PC-9 (cell line): Measurements from ENCODE around the gene CCDC12.

ENCODE experiments used
- EZH2 ChIP-seq: fragments of 200-600 bp; sonication (generic); IDR thresholded peaks from 2 replicates; pipeline ENCODE4 v1.8.0; 2017; ENCODE audit warnings: antibody characterized with exemption, low read depth
- TF ChIP-seq, protein P1 (sequence below): fragments of 200-600 bp; sonication (generic); conservative IDR thresholded peaks from 2 replicates; pipeline ENCODE4 v1.6.1; 2017; ENCODE audit warnings: mixed run types, antibody characterized with exemption, mild to moderate bottlenecking, moderate library complexity

DNA sequence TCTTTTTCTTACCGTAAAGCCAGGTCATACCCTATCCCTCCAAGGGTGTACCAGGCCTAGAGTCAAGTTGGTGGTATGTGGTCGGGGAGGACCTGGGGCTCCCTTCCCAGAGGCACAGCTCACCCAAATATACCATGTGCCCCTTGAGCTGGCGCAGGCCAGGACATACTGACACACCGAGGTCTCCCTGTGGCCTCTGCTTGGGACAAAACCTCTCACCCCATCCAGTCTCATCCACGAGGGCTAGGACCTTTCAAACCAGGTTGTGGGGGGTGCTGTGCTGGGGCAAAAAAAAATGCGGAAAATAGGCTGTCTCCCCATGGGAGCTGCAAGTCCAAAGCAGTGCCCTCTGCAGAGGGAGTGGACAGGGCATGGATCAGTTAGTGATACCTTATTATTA, 76.2 kb downstream of the CCDC12 start:
- TF ChIP-seq, protein P1, sequence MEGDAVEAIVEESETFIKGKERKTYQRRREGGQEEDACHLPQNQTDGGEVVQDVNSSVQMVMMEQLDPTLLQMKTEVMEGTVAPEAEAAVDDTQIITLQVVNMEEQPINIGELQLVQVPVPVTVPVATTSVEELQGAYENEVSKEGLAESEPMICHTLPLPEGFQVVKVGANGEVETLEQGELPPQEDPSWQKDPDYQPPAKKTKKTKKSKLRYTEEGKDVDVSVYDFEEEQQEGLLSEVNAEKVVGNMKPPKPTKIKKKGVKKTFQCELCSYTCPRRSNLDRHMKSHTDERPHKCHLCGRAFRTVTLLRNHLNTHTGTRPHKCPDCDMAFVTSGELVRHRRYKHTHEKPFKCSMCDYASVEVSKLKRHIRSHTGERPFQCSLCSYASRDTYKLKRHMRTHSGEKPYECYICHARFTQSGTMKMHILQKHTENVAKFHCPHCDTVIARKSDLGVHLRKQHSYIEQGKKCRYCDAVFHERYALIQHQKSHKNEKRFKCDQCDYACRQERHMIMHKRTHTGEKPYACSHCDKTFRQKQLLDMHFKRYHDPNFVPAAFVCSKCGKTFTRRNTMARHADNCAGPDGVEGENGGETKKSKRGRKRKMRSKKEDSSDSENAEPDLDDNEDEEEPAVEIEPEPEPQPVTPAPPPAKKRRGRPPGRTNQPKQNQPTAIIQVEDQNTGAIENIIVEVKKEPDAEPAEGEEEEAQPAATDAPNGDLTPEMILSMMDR = no peak
- no peak for TF ChIP-seq EZH2
